ENCODE data around the gene MFSD1. TPM values are rescaled to one million over a fixed set of nuclear protein-coding genes. Genes with fewer than 3 reads are reported as not detected.

Gene MFSD1
- total and polyA plus RNA-seq, 2 of the 8 experiments (the other 6 are each of a cell fraction or from before 2014, with no cell fraction given): 9.3 to 11.5 TPM

- H3K9me3 ChIP-seq (ENCODE audit: insufficient read depth in 2 of 2, low read depth in 1 of 2, low read length in 1 of 2): no peaks in the 10 kb centered on the region
- no peak overlapping the region for H4K91ac ChIP-seq (replicated peaks; ENCODE audit: insufficient read length, low read length)
- no peak overlapping the region for H2BK15ac ChIP-seq (ENCODE audit: low read length)
- no peak overlapping the region for H3K4me2 ChIP-seq (ENCODE audit: insufficient read depth in 1 of 2, low read depth in 2 of 2, low read length in 2 of 2)
- no peak overlapping the region for H3K27ac ChIP-seq (ENCODE audit: low read depth, low read length)
- DNase-seq (ENCODE audit: low read depth in 1 of 2, low spot score in 2 of 2) (no peak), FAIRE-seq (no peak)
- H3K4me3 ChIP-seq (ENCODE audit: extremely low read depth in 1 of 4, insufficient read depth in 2 of 4, low read depth in 3 of 4, low read length in 4 of 4): no peak overlapping the region
- H2AK5ac ChIP-seq (ENCODE audit: low read depth, low read length): no peak overlapping the region
- POLR2A ChIA-PET (ENCODE audit: partially characterized antibody): no interaction called here
- no peak overlapping the region for H2BK20ac ChIP-seq (ENCODE audit: low read length)
- H3K79me1 ChIP-seq (ENCODE audit: low read depth, low read length): no peaks in the 10 kb centered on the region
- no peak overlapping the region for H2BK12ac ChIP-seq (ENCODE audit: low read depth, low read length)
- no peaks in the 10 kb centered on the region for H3K36me3 ChIP-seq (ENCODE audit: control insufficient read depth in 2 of 4, insufficient read depth in 4 of 4, low read length in 3 of 4)
- H3K18ac ChIP-seq (ENCODE audit: extremely low read depth, low read length): no peak overlapping the region
- peaks cover 0 to under 1% of the 10 kb centered on the region in 2 experiments for H4K20me1 ChIP-seq (replicated peaks in 1 of 2; ENCODE audit: control insufficient read depth in 1 of 2, insufficient read depth in 2 of 2, low read length in 2 of 2)
- no peak overlapping the region for H4K5ac ChIP-seq (ENCODE audit: insufficient read length, low read depth, low read length)
- H3K27me3 ChIP-seq (replicated peaks in 1 of 4; ENCODE audit: control insufficient read depth in 3 of 4, extremely low read depth in 1 of 4, insufficient read depth in 3 of 4, low read length in 3 of 4): peaks cover 8 to 18% (median 15%) of the 10 kb centered on the region in 4 experiments
- no peak overlapping the region for H2AFZ ChIP-seq (ENCODE audit: low read length)
- no peak overlapping the region for H2BK5ac ChIP-seq (ENCODE audit: low read depth, low read length)
- H2BK120ac ChIP-seq (replicated peaks; ENCODE audit: low read depth, low read length): no peak overlapping the region
- H3K4ac ChIP-seq (replicated peaks; ENCODE audit: insufficient read length, low read depth, low read length): no peak overlapping the region
- no peak overlapping the region for H3K56ac ChIP-seq (replicated peaks; ENCODE audit: insufficient read length, low read depth, low read length)
- no peak overlapping the region for H3K9ac ChIP-seq (replicated peaks in 1 of 4; ENCODE audit: extremely low read depth in 1 of 4, low read depth in 3 of 4, low read length in 3 of 4)
- no peak overlapping the region for H4K8ac ChIP-seq (ENCODE audit: extremely low read depth, insufficient read depth, low read length)
- H3K23ac ChIP-seq (ENCODE audit: insufficient read length): no peak overlapping the region
- H3K14ac ChIP-seq (ENCODE audit: insufficient read length): no peak overlapping the region
- no peaks in the 10 kb centered on the region for H3K79me2 ChIP-seq (ENCODE audit: control insufficient read depth in 1 of 2, insufficient read depth in 2 of 2, low read length in 2 of 2)
- WGBS, 2 experiments (ENCODE audit: extremely low coverage in 1 of 2, insufficient coverage in 1 of 2, insufficient read length in 1 of 2, insufficient replicate concordance in 2 of 2, low coverage in 1 of 2, low lambda C conversion rate in 2 of 2, missing lambda C conversion rate in 1 of 2): 73% methylated on average over 3 of the region's 3 CpGs; no CpG with 5 or more reads in 1 of the 2 experiments
- H3K4me1 ChIP-seq (replicated peaks in 1 of 4; ENCODE audit: control insufficient read depth in 3 of 4, insufficient read depth in 4 of 4, low read length in 3 of 4): peaks cover 0 to 9% (median 2%) of the 10 kb centered on the region in 4 experiments; a peak in 2 of 7 replicates
- CTCF ChIA-PET (ENCODE audit: partially characterized antibody): interaction anchor here (1.0 to 1.7 kb wide), 2 partner anchors 15 to 85 kb away, joined by 3 to 4 read pairs; no protein-coding TSS in a partner anchor
- H3K23me2 ChIP-seq (ENCODE audit: low read depth, low read length): peaks cover 8% of the 10 kb centered on the region
- TF ChIP-seq BCL11A (IDR thresholded peaks at IDR 0.05; ENCODE audit: low read depth in 2 of 2, low read length in 2 of 2) (no peak), RXRA (IDR thresholded peaks at IDR 0.05; ENCODE audit: insufficient read depth, low read depth, low read length) (no peak), CTCF (IDR thresholded peaks at IDR 0.05; ENCODE audit: control extremely low read depth in 1 of 3, insufficient read depth in 1 of 3, low read depth in 1 of 3, low read length in 3 of 3) (no peak), RNF2 (IDR thresholded peaks at IDR 0.05; ENCODE audit: borderline replicate concordance, low read depth, low read length, missing control alignments, poor library complexity, severe bottlenecking) (no peak)
These were observed 2.6 kb downstream of the MFSD1 start for GRCh38 chr3:158804441-158804840.

Measured in H1 (cell line).